NCI-H2196 treated with DMSO at 0.1 percent for 48 hours (cell line): ENCODE data around the gene DMWD.

ENCODE experiments used
- DNase-seq: peaks from one replicate; lab custom pipeline; 2025; ENCODE audit not compliant: unreplicated experiment; lab: John Stamatoyannopoulos, UW

DMWD gene

GRCh38 chr19:45792470-45793177, at the start of gene DMWD:
Gene DMWD (minus strand): TSS chr19:45792845. CDS start chr19:45792756, 89 bp downstream.
- peak; percentile 94 for DNase-seq

GRCh38 chr19:45842198-45842597, 49.6 kb upstream of the DMWD start:
- no peak for DNase-seq

GRCh38 chr19:45834970-45835369, 42.3 kb upstream of the DMWD start:
- DNase-seq: no peak

- DNase-seq: no peak
These were observed 36.3 kb upstream of the DMWD start for GRCh38 chr19:45828945-45829344.

GRCh38 chr19:45828523-45828922, 35.9 kb upstream of the DMWD start:
- DNase-seq: no peak

GRCh38 chr19:45827459-45828093, 34.9 kb upstream of the DMWD start:
- DNase-seq: no peak

GRCh38 chr19:45826934-45827333, 34.3 kb upstream of the DMWD start:
- no peak for DNase-seq

GRCh38 chr19:45825917-45826893, 33.6 kb upstream of the DMWD start:
- no peak for DNase-seq

- no peak for DNase-seq
These were observed 32.6 kb upstream of the DMWD start for GRCh38 chr19:45825263-45825605.

GRCh38 chr19:45824531-45825262, 32.1 kb upstream of the DMWD start:
- no peak for DNase-seq

GRCh38 chr19:45824041-45824471, 31.4 kb upstream of the DMWD start:
- peak; percentile 62 for DNase-seq

GRCh38 chr19:45823182-45823581, 30.5 kb upstream of the DMWD start:
- DNase-seq: no peak

- no peak for DNase-seq
These were observed 30.1 kb upstream of the DMWD start for GRCh38 chr19:45822716-45823115.

- no peak for DNase-seq
These were observed 28.9 kb upstream of the DMWD start for GRCh38 chr19:45821570-45821969.

- no peak for DNase-seq
These were observed 28.5 kb upstream of the DMWD start for GRCh38 chr19:45821103-45821521.

- DNase-seq: no peak
These were observed 27.9 kb upstream of the DMWD start for GRCh38 chr19:45820413-45821102.

- no peak for DNase-seq
These were observed 27.1 kb upstream of the DMWD start for GRCh38 chr19:45819769-45820168.

GRCh38 chr19:45817725-45818301, 25.2 kb upstream of the DMWD start:
- DNase-seq: peak; percentile 8

GRCh38 chr19:45817010-45817724, 24.5 kb upstream of the DMWD start:
- peak; percentile 76 for DNase-seq
